ENCODE results near the gene PCNT. TPM values are rescaled to one million over a fixed set of nuclear protein-coding genes. Genes with fewer than 3 reads are reported as not detected.

PCNT gene
- total and polyA plus RNA-seq, 10 of the 15 experiments (the other 5 are each of a cell fraction or from before 2014, with no cell fraction given), result 2.9 to 39.6 (median 20.5) TPM

GRCh38 chr21:46316708-46317324 is 7.1 kb upstream of the PCNT start (continued):
- no peak for TF ChIP-seq ETV6 (conservative IDR thresholded peaks at IDR 0.05 in 1 of 2, IDR thresholded peaks at IDR 0.05 in 1 of 2; ENCODE audit: borderline replicate concordance in 1 of 2, low read depth in 1 of 2)

- H3K9me3 ChIP-seq (replicated peaks; ENCODE audit: control insufficient read depth, insufficient read depth, low read length), result no peaks in the 10 kb centered on the region
- no peak for TF ChIP-seq TCF7 (IDR thresholded peaks at IDR 0.05; ENCODE audit: borderline replicate concordance)
- no peak for TF ChIP-seq CHD4 (IDR thresholded peaks at IDR 0.05)
- H4K20me1 ChIP-seq (ENCODE audit: control insufficient read depth, insufficient read depth), result no peaks in the 10 kb centered on the region
- CTCF ChIA-PET, result no interaction called here
- no peak overlapping the region for H3K4me3 ChIP-seq
- no peak overlapping the region for H3K9ac ChIP-seq (ENCODE audit: control insufficient read depth, insufficient read depth, low read length)
- no peaks in the 10 kb centered on the region for H3K27me3 ChIP-seq (replicated peaks in 1 of 2; ENCODE audit: control insufficient read depth in 2 of 2, insufficient read depth in 2 of 2, low read length in 1 of 2)
- H3K79me2 ChIP-seq (ENCODE audit: control insufficient read depth, insufficient read depth, low read length), result peaks cover 29% of the 10 kb centered on the region
- in situ Hi-C loops (cut with MboI) (no loop called here), intact Hi-C loops (cut with micrococcal nuclease; ENCODE audit: unreplicated experiment) (no loop called here)
- no peak for FAIRE-seq
- H3K4me2 ChIP-seq (ENCODE audit: control insufficient read depth, insufficient read depth), result no peak overlapping the region
- no peak overlapping the region for H3K27ac ChIP-seq (ENCODE audit: control insufficient read depth, insufficient read depth)
- SMC1A ChIA-PET (ENCODE audit: uncharacterized antibody, unreplicated experiment), result no interaction called here
- no TSS peak for BruUV-seq (replicated peaks)
- RAD21 ChIA-PET (ENCODE audit: unreplicated experiment), result no interaction called here
- no peak for ATAC-seq
- WGBS (ENCODE audit: insufficient coverage, insufficient replicate concordance, low lambda C conversion rate, missing lambda C conversion rate), result 97% methylated on average over 20 of the region's 20 CpGs
- POLR2A ChIA-PET, result no interaction called here
- DNase-seq (ENCODE audit: low read depth, low spot score), result no peak
- H3K4me1 ChIP-seq (ENCODE audit: control insufficient read depth, insufficient read depth, low read length), result peaks cover 5% of the 10 kb centered on the region
- peaks cover 0 to 3% of the 10 kb centered on the region in 2 experiments; a peak in 2 of 4 replicates for H3K36me3 ChIP-seq (ENCODE audit: control insufficient read depth in 2 of 2, insufficient read depth in 2 of 2, low read length in 1 of 2)
- no peak overlapping the region for H2AFZ ChIP-seq (ENCODE audit: control insufficient read depth, low read depth, low read length)
Observed at GRCh38 chr21:46317710-46318463, 6.1 kb upstream of the PCNT start.

- Histone ChIP-seq H3K4me3 (no peak overlapping the region), H3K27me3 (replicated peaks in 1 of 2; ENCODE audit: control insufficient read depth in 2 of 2, insufficient read depth in 2 of 2, low read length in 1 of 2) (no peaks in the 10 kb centered on the region), H2AFZ (ENCODE audit: control insufficient read depth, low read depth, low read length) (no peak overlapping the region), H4K20me1 (ENCODE audit: control insufficient read depth, insufficient read depth) (no peaks in the 10 kb centered on the region), H3K9ac (ENCODE audit: control insufficient read depth, insufficient read depth, low read length) (no peak overlapping the region), H3K9me3 (replicated peaks; ENCODE audit: control insufficient read depth, insufficient read depth, low read length) (no peaks in the 10 kb centered on the region), H3K79me2 (ENCODE audit: control insufficient read depth, insufficient read depth, low read length) (peaks cover 35% of the 10 kb centered on the region), H3K4me2 (ENCODE audit: control insufficient read depth, insufficient read depth) (no peak overlapping the region), H3K36me3 (ENCODE audit: control insufficient read depth in 2 of 2, insufficient read depth in 2 of 2, low read length in 1 of 2) (peaks cover 0 to 3% of the 10 kb centered on the region in 2 experiments; a peak in 1 of 4 replicates), H3K27ac (ENCODE audit: control insufficient read depth, insufficient read depth) (no peak overlapping the region), H3K4me1 (ENCODE audit: control insufficient read depth, insufficient read depth, low read length) (peaks cover 5% of the 10 kb centered on the region)
- BruUV-seq (replicated peaks), result no TSS peak
- ChIA-PET POLR2A (no interaction called here), SMC1A (ENCODE audit: uncharacterized antibody, unreplicated experiment) (no interaction called here), RAD21 (ENCODE audit: unreplicated experiment) (no interaction called here), CTCF (no interaction called here)
- intact Hi-C loops (cut with micrococcal nuclease; ENCODE audit: unreplicated experiment) (no loop called here), in situ Hi-C loops (cut with MboI) (no loop called here)
- FAIRE-seq, result no peak
- DNase-seq (ENCODE audit: low read depth, low spot score), result no peak
- WGBS (ENCODE audit: insufficient coverage, insufficient replicate concordance, low lambda C conversion rate, missing lambda C conversion rate), result 98% methylated on average over 4 of the region's 4 CpGs
- no peak for ATAC-seq
- TF ChIP-seq GABPA (IDR thresholded peaks at IDR 0.05; ENCODE audit: low read depth), result no peak
- TF ChIP-seq ZNF687 (IDR thresholded peaks at IDR 0.05), result no peak
- no peak for TF ChIP-seq SUZ12 (IDR thresholded peaks at IDR 0.05; ENCODE audit: unreplicated experiment)
- no peak for TF ChIP-seq RB1 (IDR thresholded peaks at IDR 0.05; ENCODE audit: borderline replicate concordance)
- no peak for TF ChIP-seq ZNF217 (IDR thresholded peaks at IDR 0.05)
Observed at GRCh38 chr21:46318464-46318845, 5.5 kb upstream of the PCNT start.
